Upper lobe of right lung (tissue), 1 donor: ENCODE data around the gene CASP12. TPM values are rescaled to one million over a fixed set of nuclear protein-coding genes. Genes with fewer than 3 reads are reported as not detected.

Experiments used
- ATAC-seq: fragments of 200-7000 bp; cut with Tn5 transposase; one replicate; pipeline ENCODE4 v1.9.1; 2020; ENCODE audit warnings: mild to moderate bottlenecking, moderate library complexity
- DNase-seq: peaks from one replicate; pipeline ENCODE4 v3.0.0-alpha.2; 2020
- H3K27ac ChIP-seq: fragments of 200-600 bp; one replicate; pipeline ENCODE4 v1.8.0; 2022
- H3K27me3 ChIP-seq: fragments of 200-600 bp; one replicate; pipeline ENCODE4 v1.8.0; 2022; ENCODE audit warnings: mild to moderate bottlenecking
- H3K36me3 ChIP-seq: fragments of 200-600 bp; one replicate; pipeline ENCODE4 v1.8.0; 2022
- H3K4me1 ChIP-seq: fragments of 200-600 bp; one replicate; pipeline ENCODE4 v1.8.0; 2022
- H3K4me3 ChIP-seq: fragments of 200-600 bp; one replicate; pipeline ENCODE4 v1.8.0; 2022; ENCODE audit warnings: mild to moderate bottlenecking
- H3K9me3 ChIP-seq: fragments of 200-600 bp; one replicate; pipeline ENCODE4 v1.8.0; 2022
- CTCF ChIP-seq: fragments of 200-600 bp; IDR thresholded peaks from one replicate; pipeline ENCODE4 v1.8.0; 2022; ENCODE audit warnings: antibody characterized with exemption
- intact Hi-C: fragments of 100-400 bp; cut with DNase I; formaldehyde crosslinking; loops from one replicate; pipeline ENCODE4 v1.11.0; 2022
- total RNA-seq: library from RNA; stranded (reverse); fragmentation: NEBNext Ultra II Directional; extraction: Animal tissue kit (Norgen Biotek cat#: 25700); gene quantifications from one replicate; pipeline ENCODE4 v1.2.1, GENCODE V29; 2021
- donor health status: DM: no; HTN: yes; CAD: no; lungs with severe emphysema.

Gene CASP12
- total RNA-seq, 1 donor from 2014 or later, result 2.4 TPM

GRCh38 chr11:104916442-104916841 lies 18.2 kb upstream of the CASP12 start:
- no peak for DNase-seq
- H3K27me3 ChIP-seq, result no peaks in the 10 kb centered on the region
- intact Hi-C loops, result no loop called here
- TF ChIP-seq CTCF, result no peak
- ATAC-seq, result no peak
- no peaks in the 10 kb centered on the region for H3K36me3 ChIP-seq
- peak overlapping the region; percentile 78 for H3K27ac ChIP-seq
- H3K4me1 ChIP-seq, result no peaks in the 10 kb centered on the region
- no peaks in the 10 kb centered on the region for H3K9me3 ChIP-seq
- peak overlapping the region; percentile 48 for H3K4me3 ChIP-seq

GRCh38 chr11:104912102-104912501 lies 13.8 kb upstream of the CASP12 start:
- Histone ChIP-seq H3K27me3 (no peaks in the 10 kb centered on the region), H3K27ac (no peak overlapping the region), H3K4me1 (no peaks in the 10 kb centered on the region), H3K36me3 (no peaks in the 10 kb centered on the region), H3K9me3 (no peaks in the 10 kb centered on the region), H3K4me3 (no peak overlapping the region)
- ATAC-seq (no peak), DNase-seq (no peak)
- TF ChIP-seq CTCF, result no peak
- intact Hi-C loops, result no loop called here

- H3K27ac ChIP-seq, result no peak overlapping the region
These were observed 9.9 kb upstream of the CASP12 start for GRCh38 chr11:104908186-104908531.

GRCh38 chr11:104907521-104908185 lies 9.4 kb upstream of the CASP12 start:
- Histone ChIP-seq H3K27ac (no peak overlapping the region), H3K36me3 (no peaks in the 10 kb centered on the region), H3K27me3 (no peaks in the 10 kb centered on the region), H3K4me1 (no peaks in the 10 kb centered on the region), H3K9me3 (no peaks in the 10 kb centered on the region), H3K4me3 (no peak overlapping the region)
- DNase-seq (no peak), ATAC-seq (no peak)
- no peak for TF ChIP-seq CTCF
- intact Hi-C loops, result no loop called here

More at GRCh38 chr11:104908186-104908531, 9.9 kb upstream of the CASP12 start:
- ATAC-seq, result no peak
- TF ChIP-seq CTCF, result no peak
- intact Hi-C loops, result no loop called here
- no peak for DNase-seq
- Histone ChIP-seq H3K4me3 (no peak overlapping the region), H3K36me3 (no peaks in the 10 kb centered on the region), H3K4me1 (no peaks in the 10 kb centered on the region), H3K27me3 (no peaks in the 10 kb centered on the region), H3K9me3 (no peaks in the 10 kb centered on the region)

- no peak for DNase-seq
- no peaks in the 10 kb centered on the region for H3K4me1 ChIP-seq
- ATAC-seq, result no peak
These were observed 7.0 kb upstream of the CASP12 start for GRCh38 chr11:104905271-104905670.

More at GRCh38 chr11:104905271-104905670, 7.0 kb upstream of the CASP12 start:
- TF ChIP-seq CTCF, result no peak
- no peaks in the 10 kb centered on the region for H3K9me3 ChIP-seq
- no peak overlapping the region for H3K4me3 ChIP-seq
- H3K27me3 ChIP-seq, result no peaks in the 10 kb centered on the region
- no peak overlapping the region for H3K27ac ChIP-seq
- intact Hi-C loops, result no loop called here
- no peaks in the 10 kb centered on the region for H3K36me3 ChIP-seq
